Tibial nerve (tissue), 3 donors: Measurements from ENCODE around the gene SH3YL1.

ENCODE experiments used
- CTCF ChIP-seq, 5 experiments: fragments of 200-600 bp in 3 of 5; fragments of 450-650 bp in 2 of 5; sonication (generic) in 3 of 5; IDR thresholded peaks; one replicate each; pipeline ENCODE4 v1.5.1; 2016 to 2019; ENCODE audit warnings: antibody characterized with exemption in 5 of 5, mild to moderate bottlenecking in 3 of 5, moderate library complexity in 2 of 5
- POLR2A ChIP-seq, 2 donors: fragments of 450-650 bp; IDR thresholded peaks; one replicate each; pipeline ENCODE4 v1.6.1; 2017; ENCODE audit warnings: antibody characterized with exemption in 2 of 2, mild to moderate bottlenecking in 2 of 2, moderate library complexity in 2 of 2

GRCh38 chr2:296354-296753, 32.5 kb upstream of the SH3YL1 start:
- TF ChIP-seq POLR2A (IDR thresholded peaks at IDR 0.05) (no peak), CTCF (IDR thresholded peaks at IDR 0.05) (no peak)
